ENCODE results near the gene ALAS2.

Gene ALAS2

DNA sequence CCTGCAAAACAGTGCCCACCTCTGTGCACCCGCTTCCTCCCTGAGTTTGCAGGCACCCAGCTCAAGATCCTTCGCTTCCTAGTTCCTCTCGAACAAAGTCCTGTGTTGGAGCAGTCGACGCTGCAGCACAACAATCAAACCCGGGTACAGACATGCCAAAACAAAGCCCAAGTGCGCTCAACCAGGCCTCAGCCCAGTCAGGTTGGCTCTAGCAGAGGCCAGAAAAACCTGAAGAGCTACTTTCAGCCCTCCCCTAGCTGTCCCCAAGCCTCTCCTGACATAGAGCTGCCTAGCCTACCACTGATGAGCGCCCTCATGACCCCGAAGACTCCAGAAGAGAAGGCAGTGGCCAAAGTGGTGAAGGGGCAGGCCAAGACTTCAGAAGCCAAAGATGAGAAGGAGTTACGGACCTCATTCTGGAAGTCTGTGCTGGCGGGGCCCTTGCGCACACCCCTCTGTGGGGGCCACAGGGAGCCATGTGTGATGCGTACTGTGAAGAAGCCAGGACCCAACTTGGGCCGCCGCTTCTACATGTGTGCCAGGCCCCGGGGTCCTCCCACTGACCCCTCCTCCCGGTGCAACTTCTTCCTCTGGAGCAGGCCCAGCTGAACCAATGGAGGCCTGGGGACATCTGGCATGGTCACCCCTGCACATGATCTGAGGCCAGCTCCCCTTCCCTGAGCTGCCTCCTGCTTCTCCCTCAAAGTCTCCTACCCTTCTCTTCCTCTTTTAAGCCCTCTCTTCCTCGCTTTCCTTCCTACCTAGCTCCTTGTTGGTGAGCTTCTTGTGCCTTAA lies 23.8 kb downstream of the ALAS2 start:
- TF ChIP-seq, protein P1, sequence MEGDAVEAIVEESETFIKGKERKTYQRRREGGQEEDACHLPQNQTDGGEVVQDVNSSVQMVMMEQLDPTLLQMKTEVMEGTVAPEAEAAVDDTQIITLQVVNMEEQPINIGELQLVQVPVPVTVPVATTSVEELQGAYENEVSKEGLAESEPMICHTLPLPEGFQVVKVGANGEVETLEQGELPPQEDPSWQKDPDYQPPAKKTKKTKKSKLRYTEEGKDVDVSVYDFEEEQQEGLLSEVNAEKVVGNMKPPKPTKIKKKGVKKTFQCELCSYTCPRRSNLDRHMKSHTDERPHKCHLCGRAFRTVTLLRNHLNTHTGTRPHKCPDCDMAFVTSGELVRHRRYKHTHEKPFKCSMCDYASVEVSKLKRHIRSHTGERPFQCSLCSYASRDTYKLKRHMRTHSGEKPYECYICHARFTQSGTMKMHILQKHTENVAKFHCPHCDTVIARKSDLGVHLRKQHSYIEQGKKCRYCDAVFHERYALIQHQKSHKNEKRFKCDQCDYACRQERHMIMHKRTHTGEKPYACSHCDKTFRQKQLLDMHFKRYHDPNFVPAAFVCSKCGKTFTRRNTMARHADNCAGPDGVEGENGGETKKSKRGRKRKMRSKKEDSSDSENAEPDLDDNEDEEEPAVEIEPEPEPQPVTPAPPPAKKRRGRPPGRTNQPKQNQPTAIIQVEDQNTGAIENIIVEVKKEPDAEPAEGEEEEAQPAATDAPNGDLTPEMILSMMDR (IDR thresholded peaks at IDR 0.05; ENCODE audit: borderline replicate concordance, control extremely low read depth, extremely low read depth, insufficient read depth, missing control alignments) = no peak
- in situ Hi-C loops (cut with MboI; ENCODE audit: low sequenced_read_pairs, unreplicated experiment) = no loop called here
- DNase-seq (ENCODE audit: low spot score) = no peak

DNA sequence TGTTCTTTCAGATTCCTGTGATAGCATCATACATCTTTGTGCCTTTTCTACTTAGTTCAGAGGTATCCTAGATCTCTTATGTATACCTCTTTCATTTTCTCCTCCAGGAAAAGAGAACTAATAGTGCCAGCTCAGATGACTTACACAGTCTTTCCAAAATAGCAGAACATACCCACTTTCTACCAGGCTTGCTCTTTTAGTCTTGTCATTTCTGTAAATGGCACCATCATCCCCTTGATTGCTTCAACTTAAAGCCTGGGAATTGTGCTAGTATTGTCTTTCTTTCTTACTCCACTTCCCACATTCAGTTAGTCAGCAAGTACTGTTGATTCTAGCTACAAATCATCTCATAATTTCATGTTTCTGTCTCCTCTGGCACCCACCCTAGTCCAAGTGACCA lies 25.5 kb downstream of the ALAS2 start:
- in situ Hi-C loops (cut with MboI; ENCODE audit: low sequenced_read_pairs, unreplicated experiment) = no loop called here
- TF ChIP-seq, protein P1 (IDR thresholded peaks at IDR 0.05; ENCODE audit: borderline replicate concordance, control extremely low read depth, extremely low read depth, insufficient read depth, missing control alignments) = no peak
- no peak for DNase-seq (ENCODE audit: low spot score)

DNA sequence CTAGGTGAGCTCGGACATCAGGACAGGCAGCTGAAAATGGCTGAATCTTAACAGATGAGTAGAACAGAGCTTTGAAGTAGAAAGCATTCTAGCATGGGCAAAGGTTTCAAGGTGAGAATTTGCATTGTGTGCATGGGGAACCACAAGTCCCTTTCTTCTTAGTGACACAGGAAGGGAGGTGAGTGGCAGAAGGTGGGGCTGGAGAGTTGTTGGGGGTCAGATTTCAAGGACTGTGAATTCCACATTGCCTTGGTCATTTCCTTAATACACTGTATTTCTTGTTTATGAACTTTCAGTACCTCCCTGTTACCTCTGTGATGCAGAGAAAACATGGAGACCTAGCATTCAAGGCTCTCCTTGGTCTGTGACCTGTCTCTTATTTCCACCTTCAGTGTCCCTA lies 26.5 kb downstream of the ALAS2 start:
- in situ Hi-C loops (cut with MboI; ENCODE audit: low sequenced_read_pairs, unreplicated experiment) = no loop called here
- TF ChIP-seq, protein P1 (IDR thresholded peaks at IDR 0.05; ENCODE audit: borderline replicate concordance, control extremely low read depth, extremely low read depth, insufficient read depth, missing control alignments) = no peak
- peak; percentile 0 for DNase-seq (ENCODE audit: low spot score)

DNA sequence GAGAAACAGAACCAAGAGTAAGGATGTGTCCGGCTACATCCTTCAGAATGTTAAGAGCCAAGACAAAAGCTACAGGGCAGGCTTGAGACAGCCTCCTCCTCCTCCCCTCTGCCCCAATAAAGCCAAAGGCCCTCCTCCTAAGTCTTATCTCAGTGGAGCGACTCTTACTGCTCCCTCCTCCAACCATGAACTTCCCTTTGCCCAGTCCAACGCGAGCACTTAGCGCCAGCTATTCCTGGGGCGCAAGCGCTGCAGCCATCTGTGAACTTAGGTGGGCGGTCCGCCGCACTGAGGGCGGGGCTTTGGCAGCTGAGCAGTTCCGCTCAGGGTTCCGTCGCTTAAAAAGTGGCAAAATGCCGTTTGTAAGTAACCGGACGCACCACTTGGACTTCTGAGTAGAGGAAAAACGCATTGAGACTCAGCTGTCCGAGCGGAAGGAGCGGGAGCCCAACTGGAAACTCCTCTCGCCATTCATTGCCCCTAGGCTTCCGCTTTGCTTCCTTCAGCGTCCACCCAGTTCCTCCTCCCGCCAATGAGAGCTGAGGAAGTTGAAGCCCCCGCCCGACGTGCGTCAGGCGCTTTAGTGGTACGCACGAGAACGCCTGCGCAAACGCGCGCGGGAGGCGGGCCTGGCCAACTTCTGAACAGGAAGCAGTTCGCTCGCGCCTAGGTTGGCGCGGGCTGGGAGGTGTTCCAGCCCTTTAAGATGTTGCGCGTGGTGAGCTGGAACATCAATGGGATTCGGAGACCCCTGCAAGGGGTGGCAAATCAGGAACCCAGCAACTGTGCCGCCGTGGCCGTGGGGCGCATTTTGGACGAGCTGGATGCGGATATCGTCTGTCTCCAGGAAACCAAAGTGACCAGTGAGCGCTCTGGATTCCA lies 30.8 kb downstream of the ALAS2 start, which contains the start of gene APEX2:
TSS of gene APEX2 (plus strand) at position 647 of the 882 bp plus-strand sequence. CDS start at position 707, 60 bp downstream.
- TF ChIP-seq, protein P1 (IDR thresholded peaks at IDR 0.05; ENCODE audit: borderline replicate concordance, control extremely low read depth, extremely low read depth, insufficient read depth, missing control alignments) = no peak
- in situ Hi-C loops (cut with MboI; ENCODE audit: low sequenced_read_pairs, unreplicated experiment) = no loop called here
- peak; percentile 83 for DNase-seq (ENCODE audit: low spot score)

DNA sequence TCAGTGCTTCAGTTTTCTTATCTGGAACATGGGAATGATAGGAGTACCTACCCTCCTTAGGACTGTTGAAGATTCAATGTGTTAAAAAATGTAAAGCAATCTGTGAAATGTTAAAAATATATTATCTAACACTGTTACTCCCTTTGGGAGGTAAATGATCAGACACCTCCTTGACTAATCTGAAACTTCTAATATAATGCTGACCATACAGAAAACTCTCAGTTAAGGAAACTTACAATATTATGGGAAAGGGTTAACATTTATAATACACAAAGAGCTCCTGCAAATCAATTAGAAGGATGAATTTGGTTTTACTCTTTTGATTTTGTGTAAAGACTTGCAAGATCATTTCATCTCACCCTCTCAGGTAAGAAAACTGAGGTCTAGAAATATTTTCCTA lies 35.2 kb downstream of the ALAS2 start:
- in situ Hi-C loops (cut with MboI; ENCODE audit: low sequenced_read_pairs, unreplicated experiment) = no loop called here
- DNase-seq (ENCODE audit: low spot score) = no peak
- TF ChIP-seq, protein P1 (IDR thresholded peaks at IDR 0.05; ENCODE audit: borderline replicate concordance, control extremely low read depth, extremely low read depth, insufficient read depth, missing control alignments) = no peak

DNA sequence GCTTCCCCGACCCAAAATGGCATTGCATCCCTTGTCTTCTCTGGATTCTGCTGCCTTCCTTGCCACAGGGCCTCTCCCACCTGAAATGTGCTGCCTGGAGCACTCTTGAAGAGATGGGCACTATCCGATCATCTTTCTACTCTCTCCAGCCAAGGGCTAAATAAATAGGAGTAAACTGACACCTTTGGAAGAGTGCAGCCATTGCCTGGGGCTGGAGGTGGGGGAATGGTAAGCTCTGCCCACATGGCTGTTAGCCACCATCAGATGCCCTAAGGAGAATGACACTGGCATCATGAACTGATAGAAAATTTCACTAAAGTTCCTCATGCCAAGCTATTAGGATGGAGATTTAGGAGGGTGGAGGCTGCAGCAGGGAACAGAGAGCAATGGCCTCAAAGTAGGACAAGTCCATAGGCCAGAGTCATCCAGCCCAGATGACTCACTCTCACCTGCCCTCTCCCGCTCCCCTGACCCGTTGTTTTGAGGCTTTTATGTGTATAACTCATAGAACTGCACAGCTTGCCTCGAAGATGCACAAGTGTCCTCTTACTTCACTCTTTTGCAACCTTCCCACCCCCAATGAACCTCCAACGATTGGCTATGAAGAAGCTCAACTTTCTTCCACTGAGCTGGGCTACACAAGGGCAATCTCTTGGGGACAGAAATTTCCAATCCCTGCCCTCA lies 36.0 kb downstream of the ALAS2 start:
- no peak for DNase-seq (ENCODE audit: low spot score)
- TF ChIP-seq, protein P1 (IDR thresholded peaks at IDR 0.05; ENCODE audit: borderline replicate concordance, control extremely low read depth, extremely low read depth, insufficient read depth, missing control alignments) = no peak
- in situ Hi-C loops (cut with MboI; ENCODE audit: low sequenced_read_pairs, unreplicated experiment) = no loop called here

Data from GM13976 (cell line).